ENCODE measurements around the gene SBF2. TPM values are rescaled to one million over a fixed set of nuclear protein-coding genes. Genes with fewer than 3 reads are reported as not detected.

Gene SBF2
- polyA plus RNA-seq, 2 donors: 8.5 to 12.1 TPM

DNA sequence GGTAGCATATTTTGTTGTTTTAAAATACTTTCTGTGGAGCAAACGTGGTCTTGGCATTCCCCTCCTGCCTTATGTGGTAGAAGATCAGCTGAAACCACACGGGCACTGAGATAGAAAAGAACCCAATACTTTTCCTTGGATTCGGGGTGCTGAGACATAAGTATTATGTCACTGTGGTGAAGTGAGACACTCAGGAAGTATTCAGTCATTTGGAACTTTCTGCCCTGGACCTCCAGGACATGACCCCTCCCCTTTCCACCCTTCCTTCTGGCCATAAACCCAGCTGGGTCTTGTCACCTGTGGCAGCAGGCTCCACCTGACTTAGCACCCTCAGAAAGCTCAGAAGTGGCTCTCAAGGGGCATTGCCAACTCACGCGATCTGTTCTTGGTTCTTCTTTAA, 506.8 kb downstream of the SBF2 start:
- 86 to 90% methylated on average over 5 of the region's 5 CpGs for WGBS, 2 donors
- Histone ChIP-seq H3K9me3 (ENCODE audit: control insufficient read depth in 2 of 2, insufficient read depth in 1 of 2, low read depth in 1 of 2, low read length in 1 of 2) (no peaks in the 10 kb centered on the region), H3K27me3 (ENCODE audit: control insufficient read depth in 1 of 2, insufficient read depth in 2 of 2, low read length in 2 of 2) (no peaks in the 10 kb centered on the region), H3K36me3 (ENCODE audit: control insufficient read depth in 2 of 2, insufficient read depth in 2 of 2, low read length in 1 of 2) (peaks cover 7 to 14% of the 10 kb centered on the region in 2 donors), H3K4me3 (ENCODE audit: low read depth in 1 of 2, low read length in 2 of 2) (no peak overlapping the region), H3K27ac (ENCODE audit: low read depth in 2 of 2, low read length in 1 of 2) (no peak overlapping the region), H3K4me1 (ENCODE audit: control insufficient read depth in 2 of 2, insufficient read depth in 2 of 2, low read length in 1 of 2) (no peaks in the 10 kb centered on the region)

DNA sequence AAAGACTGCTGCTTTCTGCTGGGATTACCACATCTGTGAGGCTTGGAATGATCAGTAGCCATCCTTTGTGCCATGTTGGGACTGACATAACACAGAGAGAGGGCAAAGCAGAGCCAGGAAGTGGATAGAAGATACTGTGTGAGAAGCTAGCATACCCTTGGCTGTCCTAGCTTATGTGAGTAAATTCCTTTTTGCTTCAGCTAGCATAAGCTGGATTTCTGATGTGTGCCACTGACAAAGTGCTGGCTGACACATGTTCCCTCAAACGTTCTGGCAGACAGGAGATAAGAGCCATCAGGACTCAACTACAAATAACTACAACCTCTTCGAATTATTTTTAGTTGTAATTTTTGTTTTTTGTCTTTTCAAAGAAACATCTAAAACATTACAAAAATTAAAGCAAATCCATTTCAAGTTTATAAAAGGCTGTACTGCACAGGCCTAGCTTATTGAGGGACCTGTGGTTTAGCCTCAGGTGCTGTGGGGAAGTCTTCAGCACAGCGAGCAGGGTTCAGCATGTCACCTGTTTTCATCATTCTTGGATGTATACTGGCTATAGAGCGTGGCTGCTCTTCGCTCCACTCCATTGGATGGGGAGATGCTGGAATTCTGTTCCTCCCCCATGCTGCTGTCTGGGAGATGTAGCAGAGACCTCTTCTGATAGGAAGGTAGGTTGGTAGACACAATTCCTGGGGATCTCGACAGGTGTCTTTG, 509.3 kb downstream of the SBF2 start:
- H3K27ac ChIP-seq (ENCODE audit: low read depth in 2 of 2, low read length in 1 of 2): no peak overlapping the region
- no peak overlapping the region for H3K4me3 ChIP-seq (ENCODE audit: low read depth in 1 of 2, low read length in 2 of 2)
- peaks cover 17 to 30% of the 10 kb centered on the region in 2 donors for H3K36me3 ChIP-seq (ENCODE audit: control insufficient read depth in 2 of 2, insufficient read depth in 2 of 2, low read length in 1 of 2)
- WGBS, 2 donors: 80 to 81% methylated on average over 6 of the region's 6 CpGs
- H3K9me3 ChIP-seq (ENCODE audit: control insufficient read depth in 2 of 2, insufficient read depth in 1 of 2, low read depth in 1 of 2, low read length in 1 of 2): no peaks in the 10 kb centered on the region
- H3K4me1 ChIP-seq (ENCODE audit: control insufficient read depth in 2 of 2, insufficient read depth in 2 of 2, low read length in 1 of 2): no peaks in the 10 kb centered on the region
- H3K27me3 ChIP-seq (ENCODE audit: control insufficient read depth in 1 of 2, insufficient read depth in 2 of 2, low read length in 2 of 2): no peaks in the 10 kb centered on the region

DNA sequence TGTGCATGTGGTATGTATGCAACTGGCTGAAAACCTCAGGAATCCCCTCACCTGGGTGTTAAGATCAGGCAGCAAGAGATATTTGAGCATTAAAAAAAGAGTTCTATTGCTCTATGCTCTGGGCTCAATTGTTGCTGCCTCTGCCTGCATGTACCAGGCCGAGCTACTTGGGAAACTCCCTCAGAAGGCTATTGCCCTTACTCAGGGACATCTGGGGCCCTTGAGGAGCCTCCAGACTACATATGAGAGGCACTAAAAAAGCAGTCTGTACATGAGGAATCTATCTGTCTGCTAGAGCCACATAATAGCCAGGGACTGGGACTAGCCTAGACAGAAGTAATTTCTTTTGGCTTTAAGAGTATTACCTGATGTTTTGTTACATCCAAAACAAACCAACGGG, 510.0 kb downstream of the SBF2 start:
- WGBS, 2 donors: 83 to 87% methylated on average over 2 of the region's 2 CpGs
- Histone ChIP-seq H3K27me3 (ENCODE audit: control insufficient read depth in 1 of 2, insufficient read depth in 2 of 2, low read length in 2 of 2) (no peaks in the 10 kb centered on the region), H3K27ac (ENCODE audit: low read depth in 2 of 2, low read length in 1 of 2) (no peak overlapping the region), H3K9me3 (ENCODE audit: control insufficient read depth in 2 of 2, insufficient read depth in 1 of 2, low read depth in 1 of 2, low read length in 1 of 2) (no peaks in the 10 kb centered on the region), H3K4me1 (ENCODE audit: control insufficient read depth in 2 of 2, insufficient read depth in 2 of 2, low read length in 1 of 2) (no peaks in the 10 kb centered on the region), H3K36me3 (ENCODE audit: control insufficient read depth in 2 of 2, insufficient read depth in 2 of 2, low read length in 1 of 2) (peaks cover 17 to 34% of the 10 kb centered on the region in 2 donors), H3K4me3 (ENCODE audit: low read depth in 1 of 2, low read length in 2 of 2) (no peak overlapping the region)

DNA sequence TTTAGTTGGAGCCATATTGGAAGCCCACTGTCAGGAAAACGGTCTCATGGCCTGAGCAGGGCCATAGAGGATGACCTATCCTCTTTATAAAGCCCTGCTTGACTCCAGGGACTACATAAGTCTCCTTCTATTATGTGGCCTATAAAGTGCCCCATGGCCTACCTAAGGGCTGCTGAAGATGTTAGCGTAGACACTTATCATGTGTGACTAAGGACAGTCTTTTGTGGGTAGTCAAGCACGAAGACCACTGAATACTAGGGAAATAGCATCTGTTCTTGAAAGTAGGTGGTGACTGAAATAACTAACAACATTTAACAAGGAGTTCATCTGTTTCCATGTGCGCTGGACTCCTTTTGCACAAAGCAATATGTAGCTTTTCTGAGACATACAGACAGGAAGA, 513.1 kb downstream of the SBF2 start:
- H3K4me3 ChIP-seq (ENCODE audit: low read depth in 1 of 2, low read length in 2 of 2): no peak overlapping the region
- no peaks in the 10 kb centered on the region for H3K4me1 ChIP-seq (ENCODE audit: control insufficient read depth in 2 of 2, insufficient read depth in 2 of 2, low read length in 1 of 2)
- no peak overlapping the region for H3K27ac ChIP-seq (ENCODE audit: low read depth in 2 of 2, low read length in 1 of 2)
- 95 to 96% methylated on average over 4 of the region's 4 CpGs for WGBS, 2 donors
- H3K36me3 ChIP-seq (ENCODE audit: control insufficient read depth in 2 of 2, insufficient read depth in 2 of 2, low read length in 1 of 2): peaks cover 10 to 27% of the 10 kb centered on the region in 2 donors
- no peaks in the 10 kb centered on the region for H3K27me3 ChIP-seq (ENCODE audit: control insufficient read depth in 1 of 2, insufficient read depth in 2 of 2, low read length in 2 of 2)
- H3K9me3 ChIP-seq (ENCODE audit: control insufficient read depth in 2 of 2, insufficient read depth in 1 of 2, low read depth in 1 of 2, low read length in 1 of 2): no peaks in the 10 kb centered on the region

DNA sequence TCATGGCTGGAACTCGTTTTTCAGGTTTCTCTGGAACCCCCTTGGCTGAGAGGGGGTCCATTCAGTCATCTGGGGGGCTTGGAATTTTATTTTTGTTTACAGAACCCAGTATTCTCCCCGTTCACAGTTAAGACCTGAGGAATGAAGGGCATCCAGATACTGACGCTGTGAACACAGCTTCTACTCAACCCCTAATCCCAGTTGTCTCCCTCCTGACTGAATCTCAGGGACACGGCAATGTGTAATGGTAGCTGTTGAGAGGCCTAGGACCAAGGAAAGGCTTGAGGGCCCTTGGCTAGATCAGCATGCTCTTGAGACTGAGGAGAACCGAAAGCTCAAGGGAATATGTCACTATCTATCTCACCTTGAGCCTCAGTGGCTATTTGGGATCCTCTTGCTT, 516.5 kb downstream of the SBF2 start:
- WGBS, 2 donors: 83 to 90% methylated on average over 5 of the region's 5 CpGs
- H3K36me3 ChIP-seq (ENCODE audit: control insufficient read depth in 2 of 2, insufficient read depth in 2 of 2, low read length in 1 of 2): peaks cover 10 to 21% of the 10 kb centered on the region in 2 donors
- H3K4me1 ChIP-seq (ENCODE audit: control insufficient read depth in 2 of 2, insufficient read depth in 2 of 2, low read length in 1 of 2): no peaks in the 10 kb centered on the region
- no peak overlapping the region for H3K4me3 ChIP-seq (ENCODE audit: low read depth in 1 of 2, low read length in 2 of 2)
- no peaks in the 10 kb centered on the region for H3K9me3 ChIP-seq (ENCODE audit: control insufficient read depth in 2 of 2, insufficient read depth in 1 of 2, low read depth in 1 of 2, low read length in 1 of 2)
- no peak overlapping the region for H3K27ac ChIP-seq (ENCODE audit: low read depth in 2 of 2, low read length in 1 of 2)
- no peaks in the 10 kb centered on the region for H3K27me3 ChIP-seq (ENCODE audit: control insufficient read depth in 1 of 2, insufficient read depth in 2 of 2, low read length in 2 of 2)

DNA sequence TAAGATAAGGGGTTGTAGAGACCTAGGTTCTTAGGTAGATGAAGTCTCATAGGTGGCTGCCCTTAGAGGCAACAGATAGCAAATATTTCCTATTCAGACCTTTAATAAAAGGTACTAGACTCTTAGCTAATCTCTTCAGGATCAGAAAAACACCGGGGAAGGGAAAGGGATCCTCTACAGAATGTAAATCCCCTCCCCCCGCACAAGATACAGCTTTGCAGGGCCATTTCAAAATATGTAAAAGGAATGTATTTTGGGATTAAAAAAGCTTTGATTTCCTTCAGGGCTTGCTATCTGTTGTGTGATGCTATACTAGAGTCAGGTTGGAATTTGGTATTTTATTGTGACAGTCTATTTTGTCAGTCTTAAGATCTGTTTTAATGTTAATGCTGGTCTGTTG, 517.0 kb downstream of the SBF2 start:
- H3K4me1 ChIP-seq (ENCODE audit: control insufficient read depth in 2 of 2, insufficient read depth in 2 of 2, low read length in 1 of 2): no peaks in the 10 kb centered on the region
- H3K27me3 ChIP-seq (ENCODE audit: control insufficient read depth in 1 of 2, insufficient read depth in 2 of 2, low read length in 2 of 2): no peaks in the 10 kb centered on the region
- no peaks in the 10 kb centered on the region for H3K9me3 ChIP-seq (ENCODE audit: control insufficient read depth in 2 of 2, insufficient read depth in 1 of 2, low read depth in 1 of 2, low read length in 1 of 2)
- WGBS, 2 donors: 72 to 78% methylated on average over 2 of the region's 2 CpGs
- no peak overlapping the region for H3K27ac ChIP-seq (ENCODE audit: low read depth in 2 of 2, low read length in 1 of 2)
- no peak overlapping the region for H3K4me3 ChIP-seq (ENCODE audit: low read depth in 1 of 2, low read length in 2 of 2)
- H3K36me3 ChIP-seq (ENCODE audit: control insufficient read depth in 2 of 2, insufficient read depth in 2 of 2, low read length in 1 of 2): peaks cover 10 to 23% of the 10 kb centered on the region in 2 donors

DNA sequence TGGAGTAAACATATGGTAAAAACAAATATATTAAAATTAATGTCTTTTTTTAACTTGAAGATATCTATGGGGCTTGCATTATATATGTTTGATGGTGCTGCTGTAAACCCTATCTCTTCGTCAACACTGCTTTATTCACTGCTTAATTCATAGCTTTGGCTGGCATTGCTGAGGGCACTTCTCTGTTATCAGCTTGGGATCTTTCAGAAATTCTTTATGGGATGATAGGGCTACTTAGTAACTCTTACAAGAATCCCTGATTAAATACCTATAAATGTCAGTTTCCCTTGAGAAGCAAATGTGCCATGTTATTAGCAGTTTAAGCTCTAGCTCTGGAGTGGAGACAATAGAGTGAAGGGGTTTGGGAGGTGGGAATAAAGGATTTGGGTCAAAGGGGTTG, 517.8 kb downstream of the SBF2 start:
- no peak overlapping the region for H3K4me3 ChIP-seq (ENCODE audit: low read depth in 1 of 2, low read length in 2 of 2)
- 95% methylated on average over 1 of the region's 1 CpG for WGBS, 2 donors

DNA sequence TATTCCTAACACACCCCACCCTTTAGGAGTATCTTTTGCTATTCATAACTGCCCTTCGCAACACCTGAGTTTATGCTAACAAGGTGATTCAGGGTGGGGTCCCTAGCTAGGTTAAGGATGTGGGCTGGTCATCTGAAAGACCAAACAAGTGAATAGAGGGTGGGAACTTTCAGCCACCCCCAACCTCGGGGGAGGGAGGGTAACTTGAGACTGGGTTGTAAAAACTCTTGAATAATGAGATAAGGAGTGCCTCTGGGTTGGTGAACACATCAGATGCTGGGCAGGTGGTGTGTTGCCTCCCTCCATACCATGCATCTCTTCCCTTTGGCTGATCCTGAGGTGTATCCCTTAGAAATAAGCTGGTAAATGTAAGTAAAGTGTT, 518.6 kb downstream of the SBF2 start:
- 24 to 37% methylated on average over 2 of the region's 2 CpGs for WGBS, 2 donors
- no peak overlapping the region for H3K4me3 ChIP-seq (ENCODE audit: low read depth in 1 of 2, low read length in 2 of 2)
- H3K9me3 ChIP-seq (ENCODE audit: control insufficient read depth in 2 of 2, insufficient read depth in 1 of 2, low read depth in 1 of 2, low read length in 1 of 2): no peaks in the 10 kb centered on the region
- H3K27ac ChIP-seq (ENCODE audit: low read depth in 2 of 2, low read length in 1 of 2): no peak overlapping the region
- no peaks in the 10 kb centered on the region for H3K27me3 ChIP-seq (ENCODE audit: control insufficient read depth in 1 of 2, insufficient read depth in 2 of 2, low read length in 2 of 2)
- no peaks in the 10 kb centered on the region for H3K4me1 ChIP-seq (ENCODE audit: control insufficient read depth in 2 of 2, insufficient read depth in 2 of 2, low read length in 1 of 2)
- H3K36me3 ChIP-seq (ENCODE audit: control insufficient read depth in 2 of 2, insufficient read depth in 2 of 2, low read length in 1 of 2): peaks cover 1 to 12% of the 10 kb centered on the region in 2 donors

More for the DNA sequence above, 517.8 kb downstream of the SBF2 start:
- Histone ChIP-seq H3K27me3 (ENCODE audit: control insufficient read depth in 1 of 2, insufficient read depth in 2 of 2, low read length in 2 of 2) (no peaks in the 10 kb centered on the region), H3K4me1 (ENCODE audit: control insufficient read depth in 2 of 2, insufficient read depth in 2 of 2, low read length in 1 of 2) (no peaks in the 10 kb centered on the region), H3K36me3 (ENCODE audit: control insufficient read depth in 2 of 2, insufficient read depth in 2 of 2, low read length in 1 of 2) (peaks cover 7 to 20% of the 10 kb centered on the region in 2 donors), H3K9me3 (ENCODE audit: control insufficient read depth in 2 of 2, insufficient read depth in 1 of 2, low read depth in 1 of 2, low read length in 1 of 2) (no peaks in the 10 kb centered on the region), H3K27ac (ENCODE audit: low read depth in 2 of 2, low read length in 1 of 2) (no peak overlapping the region)

DNA sequence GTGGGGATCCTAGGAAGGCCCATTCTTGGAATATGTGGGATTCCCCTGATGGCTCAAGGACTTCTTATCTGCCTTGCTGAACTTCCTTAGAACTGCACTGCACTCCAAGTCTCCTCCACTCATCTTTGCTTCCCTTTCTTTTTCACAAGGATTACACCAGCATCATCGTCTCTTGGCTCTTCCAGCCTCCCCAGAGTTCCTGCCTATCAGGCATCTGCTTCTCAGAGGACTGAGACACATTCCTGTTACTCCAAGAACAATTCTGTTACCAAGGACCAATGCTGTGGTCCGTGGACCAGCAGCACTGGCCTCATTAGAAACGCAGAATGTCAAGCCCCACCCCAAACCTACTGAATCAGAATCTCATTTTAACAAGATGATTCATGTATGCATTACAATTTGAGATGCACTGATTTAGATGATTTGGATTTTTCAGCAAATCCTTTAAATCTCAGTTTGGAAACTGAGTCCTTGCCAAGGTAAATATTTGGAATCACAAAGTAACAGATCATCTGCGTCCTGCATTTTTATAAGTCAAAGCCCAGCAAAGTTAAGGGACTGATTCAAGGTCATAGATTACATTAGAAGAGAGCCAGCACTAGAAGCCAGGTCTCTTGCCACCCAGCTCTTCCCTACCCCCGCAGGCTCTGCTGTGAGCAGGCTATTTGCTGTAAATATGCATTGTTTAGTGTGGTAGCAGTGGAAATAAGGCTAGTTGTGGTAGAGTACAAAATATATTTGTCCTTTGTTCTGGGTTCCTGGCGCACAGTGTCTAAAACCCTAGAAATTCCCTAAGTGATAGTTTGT, 519.2 kb downstream of the SBF2 start:
- Histone ChIP-seq H3K4me1 (ENCODE audit: control insufficient read depth in 2 of 2, insufficient read depth in 2 of 2, low read length in 1 of 2) (no peaks in the 10 kb centered on the region), H3K9me3 (ENCODE audit: control insufficient read depth in 2 of 2, insufficient read depth in 1 of 2, low read depth in 1 of 2, low read length in 1 of 2) (no peaks in the 10 kb centered on the region), H3K36me3 (ENCODE audit: control insufficient read depth in 2 of 2, insufficient read depth in 2 of 2, low read length in 1 of 2) (peaks cover 0 to 7% of the 10 kb centered on the region in 2 donors), H3K27me3 (ENCODE audit: control insufficient read depth in 1 of 2, insufficient read depth in 2 of 2, low read length in 2 of 2) (no peaks in the 10 kb centered on the region), H3K27ac (ENCODE audit: low read depth in 2 of 2, low read length in 1 of 2) (peak overlapping the region in 1 of 2 donors; percentile 1), H3K4me3 (ENCODE audit: low read depth in 1 of 2, low read length in 2 of 2) (no peak overlapping the region)
- WGBS, 2 donors: 31 to 36% methylated on average over 6 of the region's 6 CpGs
